Measurements from ENCODE around the gene PLXDC2. TPM values are rescaled to one million over a fixed set of nuclear protein-coding genes. Genes with fewer than 3 reads are reported as not detected.
"Not testable (repeated sequence)": the region's sequence is repeated elsewhere in the genome, so short reads cannot be mapped to it uniquely, and the experiment has no call there.

Gene PLXDC2
- total RNA-seq, 8 experiments from 2014 or later: 3.7 to 129 (median 7.6) TPM

GRCh38 chr10:19998482-19998881, 182.2 kb downstream of the PLXDC2 start:
- WGBS, 10 experiments: 0 to 100% (median 78%) methylated on average over 1 to 2 of the region's 2 CpGs; no CpG with 5 or more reads in 2 of the 10 experiments
- Histone ChIP-seq H3K4me1 (replicated peaks in 1 of 2) (peaks cover 0 to under 1% of the 10 kb centered on the region in 2 donors), H3K4me3 (no peak overlapping the region), H3K27ac (peak overlapping the region in 1 of 2 donors; percentile 19)
- in situ Hi-C loops (cut with MboI; ENCODE audit: low pct_unique_long_range_greater_than_20kb in 2 of 9, low sequenced_read_pairs in 9 of 9, unreplicated experiment in 9 of 9): no loop called here
- ATAC-seq (replicated peaks in 6 of 8): peak in 1 of 8 experiments; percentile 91

- peaks cover 0 to 10% of the 10 kb centered on the region in 2 donors for H3K4me1 ChIP-seq (replicated peaks in 1 of 2)
- no peak overlapping the region for H3K27ac ChIP-seq
- no peak overlapping the region for H3K4me3 ChIP-seq
- ATAC-seq (replicated peaks in 6 of 8): no peak
- in situ Hi-C loops (cut with MboI; ENCODE audit: low pct_unique_long_range_greater_than_20kb in 2 of 9, low sequenced_read_pairs in 9 of 9, unreplicated experiment in 9 of 9): no loop called here
- 14 to 100% (median 86%) methylated on average over 1 of the region's 1 CpG; no CpG with 5 or more reads in 3 of the 10 experiments for WGBS, 10 experiments
Observed at GRCh38 chr10:19999431-19999830, 183.2 kb downstream of the PLXDC2 start.

DNA sequence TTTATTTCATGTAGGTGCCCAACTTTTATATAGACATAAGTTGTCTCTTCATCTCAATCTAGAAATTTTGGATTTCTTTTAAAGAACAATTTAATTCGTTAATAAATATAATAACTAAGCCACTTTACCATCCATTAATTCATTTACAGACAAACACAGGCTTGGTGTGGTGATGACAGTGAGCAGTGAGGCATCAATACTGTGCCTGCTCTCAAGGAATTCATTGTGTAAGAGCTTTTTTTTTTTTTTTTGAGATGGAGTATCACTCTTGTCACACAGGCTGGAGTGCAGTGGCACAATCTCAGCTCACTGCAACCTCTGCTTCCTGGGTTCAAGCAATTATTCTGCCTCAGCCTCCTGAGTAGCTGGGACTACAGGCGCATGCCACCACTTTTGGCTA, 185.8 kb downstream of the PLXDC2 start:
- in situ Hi-C loops (cut with MboI; ENCODE audit: low pct_unique_long_range_greater_than_20kb in 2 of 9, low sequenced_read_pairs in 9 of 9, unreplicated experiment in 9 of 9); ATAC-seq (replicated peaks in 6 of 8); H3K4me3 ChIP-seq; H3K27ac ChIP-seq: not testable (repeated sequence)
- H3K4me1 ChIP-seq (replicated peaks in 1 of 2): peaks cover 2 to 20% of the 10 kb centered on the region in 2 donors
- 14 to 100% (median 83%) methylated on average over 1 to 2 of the region's 2 CpGs; no CpG with 5 or more reads in 3 of the 10 experiments for WGBS, 10 experiments

DNA sequence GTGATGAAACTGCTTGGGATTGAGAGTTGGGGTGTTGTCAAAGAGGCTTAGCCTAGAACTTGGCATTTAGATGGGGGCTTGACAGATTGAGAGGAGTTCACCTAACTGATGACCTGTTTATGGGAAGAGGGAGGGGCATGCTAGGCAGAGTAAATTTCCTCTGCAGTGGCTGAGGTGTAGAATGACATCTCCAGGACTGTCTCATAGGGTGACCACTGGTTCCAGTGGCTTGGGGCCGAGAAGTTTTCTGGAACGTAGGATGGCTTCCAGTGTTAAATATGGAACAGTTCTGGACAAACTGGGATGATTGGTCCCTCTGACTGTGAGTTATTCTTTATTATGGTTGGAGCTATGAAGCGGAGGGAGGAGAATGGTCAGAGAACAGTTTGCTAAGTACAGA, 186.4 kb downstream of the PLXDC2 start:
- 67 to 100% (median 87%) methylated on average over 1 to 3 of the region's 3 CpGs; no CpG with 5 or more reads in 6 of the 10 experiments for WGBS, 10 experiments
- ATAC-seq (replicated peaks in 6 of 8): no peak
- peaks cover 2 to 20% of the 10 kb centered on the region in 2 donors for H3K4me1 ChIP-seq (replicated peaks in 1 of 2)
- in situ Hi-C loops (cut with MboI; ENCODE audit: low pct_unique_long_range_greater_than_20kb in 2 of 9, low sequenced_read_pairs in 9 of 9, unreplicated experiment in 9 of 9): no loop called here
- H3K4me3 ChIP-seq: no peak overlapping the region
- no peak overlapping the region for H3K27ac ChIP-seq

- no peak overlapping the region for H3K27ac ChIP-seq
- H3K4me3 ChIP-seq: no peak overlapping the region
- in situ Hi-C loops (cut with MboI; ENCODE audit: low pct_unique_long_range_greater_than_20kb in 2 of 9, low sequenced_read_pairs in 9 of 9, unreplicated experiment in 9 of 9): no loop called here
- WGBS, 10 experiments: 27 to 100% (median 80%) methylated on average over 1 to 3 of the region's 3 CpGs; no CpG with 5 or more reads in 1 of the 10 experiments
- peak in 3 of 8 experiments; percentile 45 to 91 (median 62) for ATAC-seq (replicated peaks in 6 of 8)
- H3K4me1 ChIP-seq (replicated peaks in 1 of 2): peaks cover 2 to 20% of the 10 kb centered on the region in 2 donors
Observed at GRCh38 chr10:20004087-20004523, 187.9 kb downstream of the PLXDC2 start.

GRCh38 chr10:20005638-20006037, 189.4 kb downstream of the PLXDC2 start:
- in situ Hi-C loops (cut with MboI; ENCODE audit: low pct_unique_long_range_greater_than_20kb in 2 of 9, low sequenced_read_pairs in 9 of 9, unreplicated experiment in 9 of 9): no loop called here
- no peak for ATAC-seq (replicated peaks in 6 of 8)
- 60 to 100% (median 100%) methylated on average over 1 to 6 of the region's 8 CpGs; no CpG with 5 or more reads in 2 of the 10 experiments for whole genome bisulfite sequencing, 10 experiments
- peaks cover 2 to 20% of the 10 kb centered on the region in 2 donors for H3K4me1 ChIP-seq (replicated peaks in 1 of 2)
- H3K4me3 ChIP-seq: no peak overlapping the region
- H3K27ac ChIP-seq: no peak overlapping the region

DNA sequence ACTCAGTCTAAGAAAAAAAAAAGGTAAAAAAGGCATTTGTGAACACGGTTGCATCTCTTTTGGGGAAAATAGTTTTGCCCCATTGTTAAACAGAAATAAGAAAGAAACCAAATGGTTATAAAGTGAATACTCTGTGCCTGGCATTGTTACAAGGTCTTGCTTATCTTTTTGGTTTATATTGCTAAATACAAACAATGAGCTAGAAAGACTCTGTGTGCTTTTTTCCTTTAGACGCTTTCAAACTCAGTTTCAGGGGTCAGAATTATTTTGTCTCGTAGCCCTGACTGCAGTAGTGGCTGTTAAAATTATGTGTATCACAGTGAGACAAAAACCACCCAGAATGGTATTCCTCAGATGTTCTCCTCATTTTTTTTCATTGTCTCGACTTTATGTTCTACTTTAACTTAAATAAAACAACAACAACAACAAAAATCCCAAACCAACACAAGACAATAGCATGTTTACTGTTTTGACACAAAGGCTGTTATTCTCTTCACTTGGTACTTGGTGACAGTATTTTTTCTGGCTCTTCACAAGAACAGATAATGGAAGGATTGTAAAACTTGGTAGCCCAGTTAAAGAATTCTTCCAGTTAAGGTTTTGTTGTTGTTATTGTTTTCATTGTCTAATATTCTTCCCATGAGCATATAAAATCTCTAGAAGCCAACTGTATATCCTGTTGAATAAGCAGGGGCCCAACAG, 190.1 kb downstream of the PLXDC2 start:
- 4 to 93% (median 77%) methylated on average over 2 to 4 of the region's 4 CpGs for WGBS, 10 experiments
- in situ Hi-C loops (cut with MboI; ENCODE audit: low pct_unique_long_range_greater_than_20kb in 2 of 9, low sequenced_read_pairs in 9 of 9, unreplicated experiment in 9 of 9): no loop called here
- H3K4me3 ChIP-seq: no peak overlapping the region
- H3K4me1 ChIP-seq (replicated peaks in 1 of 2): peaks cover 2 to 20% of the 10 kb centered on the region in 2 donors
- H3K27ac ChIP-seq: no peak overlapping the region
- peak in 1 of 8 experiments; percentile 4 for ATAC-seq (replicated peaks in 6 of 8)

DNA sequence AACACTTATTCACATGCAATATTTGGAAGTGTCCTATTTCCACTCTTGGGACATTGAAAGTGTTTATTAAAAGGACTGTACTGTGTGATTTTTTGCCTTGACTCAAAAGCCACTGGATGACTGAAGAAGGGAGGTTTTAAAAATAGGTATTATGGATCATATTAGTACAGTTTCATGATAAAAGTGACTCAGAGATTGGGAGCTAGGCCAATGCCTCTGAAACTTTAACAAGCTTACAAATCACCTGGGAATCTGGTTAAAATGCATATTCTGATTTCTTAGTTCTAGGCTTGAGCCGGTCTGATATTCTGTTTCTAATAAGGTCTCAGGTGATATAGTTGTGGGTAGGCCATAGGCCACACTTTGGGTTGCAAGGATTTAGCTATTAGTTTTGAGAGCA, 191.2 kb downstream of the PLXDC2 start:
- ATAC-seq (replicated peaks in 6 of 8): no peak
- Histone ChIP-seq H3K27ac (no peak overlapping the region), H3K4me3 (no peak overlapping the region), H3K4me1 (replicated peaks in 1 of 2) (peaks cover 7 to 20% of the 10 kb centered on the region in 2 donors)
- 29 to 100% (median 80%) methylated on average over 1 of the region's 1 CpG; no CpG with 5 or more reads in 5 of the 10 experiments for WGBS, 10 experiments
- in situ Hi-C loops (cut with MboI; ENCODE audit: low pct_unique_long_range_greater_than_20kb in 2 of 9, low sequenced_read_pairs in 9 of 9, unreplicated experiment in 9 of 9): no loop called here

- in situ Hi-C loops (cut with MboI; ENCODE audit: low pct_unique_long_range_greater_than_20kb in 2 of 9, low sequenced_read_pairs in 9 of 9, unreplicated experiment in 9 of 9): no loop called here
- Histone ChIP-seq H3K4me1 (replicated peaks in 1 of 2) (peaks cover 0 to 5% of the 10 kb centered on the region in 2 donors), H3K27ac (no peak overlapping the region), H3K4me3 (no peak overlapping the region)
- ATAC-seq (replicated peaks in 6 of 8): no peak
- WGBS, 10 experiments: 0 to 100% (median 100%) methylated on average over 1 of the region's 2 CpGs; no CpG with 5 or more reads in 2 of the 10 experiments
Observed at GRCh38 chr10:20013991-20014750, 197.9 kb downstream of the PLXDC2 start.

- WGBS, 10 experiments: 64 to 100% (median 83%) methylated on average over 2 of the region's 2 CpGs; no CpG with 5 or more reads in 4 of the 10 experiments
- Histone ChIP-seq H3K4me1 (replicated peaks in 1 of 2) (no peaks in the 10 kb centered on the region), H3K27ac (no peak overlapping the region), H3K4me3 (no peak overlapping the region)
- in situ Hi-C loops (cut with MboI; ENCODE audit: low pct_unique_long_range_greater_than_20kb in 2 of 9, low sequenced_read_pairs in 9 of 9, unreplicated experiment in 9 of 9): no loop called here
- ATAC-seq (replicated peaks in 6 of 8): peak in 1 of 8 experiments; percentile 32
Observed at GRCh38 chr10:20017961-20018360, 201.7 kb downstream of the PLXDC2 start.

DNA sequence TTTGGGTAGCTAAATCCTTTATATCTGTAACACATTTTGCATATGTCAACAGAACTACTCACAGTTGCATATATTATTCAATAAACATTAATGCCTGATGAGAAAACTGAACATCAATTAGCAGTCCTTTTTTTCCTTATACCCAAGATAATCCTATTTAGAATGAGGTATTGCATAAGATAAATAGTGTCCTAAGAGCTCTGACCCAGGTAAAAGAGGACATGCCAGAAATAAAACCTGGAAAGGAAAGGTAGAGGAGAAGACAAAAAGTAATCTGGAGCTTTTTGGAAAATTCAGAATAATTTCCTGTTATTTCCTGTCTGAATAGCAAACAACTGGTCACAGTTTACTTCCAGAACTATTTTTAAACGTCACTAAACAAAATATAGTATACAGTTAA, 204.4 kb downstream of the PLXDC2 start:
- H3K4me1 ChIP-seq (replicated peaks in 1 of 2): no peaks in the 10 kb centered on the region
- no peak overlapping the region for H3K27ac ChIP-seq
- in situ Hi-C loops (cut with MboI; ENCODE audit: low pct_unique_long_range_greater_than_20kb in 2 of 9, low sequenced_read_pairs in 9 of 9, unreplicated experiment in 9 of 9): no loop called here
- ATAC-seq (replicated peaks in 6 of 8): peak in 1 of 8 experiments; percentile 49
- no peak overlapping the region for H3K4me3 ChIP-seq
- 7 to 100% (median 86%) methylated on average over 1 of the region's 1 CpG for WGBS, 10 experiments

GRCh38 chr10:20029523-20029922, 213.3 kb downstream of the PLXDC2 start:
- Histone ChIP-seq H3K4me3 (no peak overlapping the region), H3K27ac (no peak overlapping the region), H3K4me1 (replicated peaks in 1 of 2) (no peaks in the 10 kb centered on the region)
- WGBS, 10 experiments: 20 to 100% (median 90%) methylated on average over 2 to 3 of the region's 3 CpGs
- no peak for ATAC-seq (replicated peaks in 6 of 8)
- in situ Hi-C loops (cut with MboI; ENCODE audit: low pct_unique_long_range_greater_than_20kb in 2 of 9, low sequenced_read_pairs in 9 of 9, unreplicated experiment in 9 of 9): no loop called here

DNA sequence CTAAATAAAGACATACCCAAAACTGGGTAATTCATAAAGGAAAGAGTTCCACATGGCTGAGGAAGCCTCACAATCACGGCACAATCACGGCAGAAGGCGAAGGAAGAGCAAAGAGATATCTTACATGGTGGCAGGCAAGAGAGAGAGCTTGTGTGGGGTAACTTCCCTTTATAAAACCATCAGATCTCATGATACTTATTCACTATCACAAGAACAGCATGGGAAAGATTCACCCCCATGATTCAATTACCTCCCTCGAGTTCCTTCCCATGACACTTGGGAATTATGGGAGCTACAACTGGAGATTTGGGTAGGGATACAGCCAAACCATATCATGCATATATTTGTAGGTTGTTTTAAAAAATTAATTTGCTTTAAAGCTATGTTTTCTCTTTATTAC, 217.2 kb downstream of the PLXDC2 start:
- 0 to 100% (median 90%) methylated on average over 1 to 4 of the region's 4 CpGs; no CpG with 5 or more reads in 1 of the 10 experiments for WGBS, 10 experiments
- in situ Hi-C loops (cut with MboI; ENCODE audit: low pct_unique_long_range_greater_than_20kb in 2 of 9, low sequenced_read_pairs in 9 of 9, unreplicated experiment in 9 of 9): no loop called here
- Histone ChIP-seq H3K4me3 (no peak overlapping the region), H3K4me1 (replicated peaks in 1 of 2) (no peaks in the 10 kb centered on the region), H3K27ac (no peak overlapping the region)
- no peak for ATAC-seq (replicated peaks in 6 of 8)
